IPS-NIHi7 (cell line): Measurements from ENCODE around the gene XPR1.
"Not testable (repeated sequence)": the region's sequence is repeated elsewhere in the genome, so short reads cannot be mapped to it uniquely, and the experiment has no call there.

Source experiments
- DNase-seq: peaks from one replicate; pipeline ENCODE4 v3.0.0; 2012; ENCODE audit warnings: mixed read lengths; ENCODE audit errors: extremely low spot score

XPR1 gene

GRCh38 chr1:180841415-180841814 is 209.6 kb downstream of the XPR1 start:
- no peak for DNase-seq

- DNase-seq, result no peak
These were observed 210.2 kb downstream of the XPR1 start for GRCh38 chr1:180842052-180842451.

GRCh38 chr1:180842491-180843275 is 210.9 kb downstream of the XPR1 start:
- peak; percentile 11 for DNase-seq

GRCh38 chr1:180845352-180845751 is 213.5 kb downstream of the XPR1 start:
- no peak for DNase-seq

- DNase-seq, result no peak
These were observed 216.4 kb downstream of the XPR1 start for GRCh38 chr1:180848191-180848590.

GRCh38 chr1:180849031-180849775 is 217.4 kb downstream of the XPR1 start:
- DNase-seq, result no peak

DNA sequence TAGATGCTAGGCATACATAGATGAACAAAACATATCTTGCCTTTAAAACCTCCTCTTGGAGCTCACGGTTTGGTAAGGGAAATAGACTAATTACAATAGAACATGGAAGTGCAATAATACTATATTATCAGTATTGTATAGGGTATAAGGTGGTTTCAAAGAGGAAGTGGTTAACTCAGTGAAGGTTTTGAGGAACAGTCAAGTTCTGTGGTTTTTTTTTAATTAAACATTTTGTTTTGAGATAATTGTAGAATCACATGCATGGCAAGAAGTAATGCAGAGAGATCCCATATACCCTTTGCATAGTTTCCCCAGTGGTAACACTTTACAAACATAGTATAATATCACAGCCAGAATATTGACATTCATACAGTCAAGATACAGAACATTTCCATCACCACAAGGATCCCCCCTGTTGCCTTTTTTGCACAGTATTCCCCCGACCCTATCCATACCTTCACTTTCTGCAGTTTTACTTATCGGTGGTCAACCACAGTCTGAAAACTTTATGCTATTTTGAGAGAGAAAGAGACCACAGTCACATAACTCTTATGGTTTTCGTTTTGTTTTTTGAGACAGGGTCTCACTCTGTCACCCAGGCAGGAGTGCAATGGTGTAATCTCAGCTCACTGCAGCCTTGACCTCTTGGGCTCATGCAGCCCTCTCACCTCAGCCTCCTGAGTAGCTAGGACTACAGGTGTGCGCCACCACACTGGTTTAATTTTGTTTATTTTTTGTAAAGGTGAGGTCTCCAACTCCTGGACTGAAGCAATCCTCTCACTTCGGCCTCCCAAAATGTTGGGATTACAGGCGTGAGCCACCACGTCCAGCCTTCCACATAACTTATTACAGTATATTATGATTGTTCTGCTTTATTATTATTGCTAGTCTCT is 220.4 kb downstream of the XPR1 start:
- DNase-seq, result no peak

GRCh38 chr1:180854001-180854400 is 222.2 kb downstream of the XPR1 start:
- DNase-seq, result no peak

DNA sequence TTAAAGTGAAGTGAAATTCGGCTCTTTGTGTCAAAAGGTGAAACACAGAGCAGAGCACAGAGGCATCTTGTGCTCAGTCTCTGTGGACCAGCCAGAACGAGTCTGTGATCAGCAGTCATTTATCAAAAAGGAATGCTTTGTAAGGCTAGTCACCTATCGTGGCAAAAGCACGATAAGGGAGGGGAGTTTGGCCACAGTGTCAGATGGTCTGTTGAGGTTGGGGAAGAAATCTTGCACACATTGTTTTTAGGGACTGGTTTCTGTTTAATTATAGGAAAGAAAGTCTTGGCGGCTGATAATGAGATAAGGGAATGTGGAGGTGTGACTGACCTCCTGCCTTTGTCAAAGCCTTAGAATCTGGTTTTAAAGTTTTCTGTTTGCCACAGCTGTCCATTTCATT is 222.6 kb downstream of the XPR1 start:
- DNase-seq, result peak; percentile 28

- not testable (repeated sequence) for DNase-seq
These were observed 226.3 kb downstream of the XPR1 start for GRCh38 chr1:180857947-180858725.

DNA sequence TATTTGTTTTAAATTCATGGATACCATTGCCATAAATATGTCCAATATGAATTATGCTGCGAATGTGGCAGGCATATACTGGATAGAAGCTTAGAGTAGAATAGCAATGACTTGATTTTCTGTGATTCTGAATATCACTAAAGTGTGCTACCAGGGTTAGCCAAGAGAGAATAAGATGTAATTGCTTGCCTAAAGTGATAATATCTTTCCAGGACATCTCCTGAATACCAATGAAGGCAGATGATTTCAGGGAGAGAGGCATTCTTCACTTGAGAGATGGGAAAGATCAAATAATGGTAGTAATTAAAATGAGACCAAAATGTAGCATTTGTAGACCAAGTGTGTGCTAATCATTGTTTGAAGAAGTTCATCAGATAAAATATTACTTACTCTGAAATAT is 227.5 kb downstream of the XPR1 start:
- DNase-seq, result no peak

GRCh38 chr1:180860535-180860934 is 228.7 kb downstream of the XPR1 start:
- no peak for DNase-seq

DNA sequence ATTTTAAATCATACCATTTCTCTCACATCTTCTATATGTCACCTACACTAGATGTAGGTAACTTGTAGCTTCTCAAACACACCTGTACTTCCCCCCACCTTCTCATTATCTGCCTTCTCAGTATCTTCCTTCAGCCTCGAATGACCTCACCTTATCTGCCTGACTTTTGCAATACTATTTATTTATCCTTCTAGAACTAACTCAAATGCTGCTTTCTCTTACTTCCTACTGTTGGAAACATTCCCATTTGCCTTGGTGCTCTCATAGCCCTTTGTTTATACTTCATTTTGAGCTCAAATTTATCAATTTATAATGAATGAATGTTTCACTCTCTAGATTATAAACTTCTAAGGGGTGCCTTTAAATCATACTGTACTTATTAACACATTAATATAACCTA is 230.5 kb downstream of the XPR1 start:
- no peak for DNase-seq

GRCh38 chr1:180863158-180863775 is 231.4 kb downstream of the XPR1 start:
- DNase-seq, result peak; percentile 21

DNA sequence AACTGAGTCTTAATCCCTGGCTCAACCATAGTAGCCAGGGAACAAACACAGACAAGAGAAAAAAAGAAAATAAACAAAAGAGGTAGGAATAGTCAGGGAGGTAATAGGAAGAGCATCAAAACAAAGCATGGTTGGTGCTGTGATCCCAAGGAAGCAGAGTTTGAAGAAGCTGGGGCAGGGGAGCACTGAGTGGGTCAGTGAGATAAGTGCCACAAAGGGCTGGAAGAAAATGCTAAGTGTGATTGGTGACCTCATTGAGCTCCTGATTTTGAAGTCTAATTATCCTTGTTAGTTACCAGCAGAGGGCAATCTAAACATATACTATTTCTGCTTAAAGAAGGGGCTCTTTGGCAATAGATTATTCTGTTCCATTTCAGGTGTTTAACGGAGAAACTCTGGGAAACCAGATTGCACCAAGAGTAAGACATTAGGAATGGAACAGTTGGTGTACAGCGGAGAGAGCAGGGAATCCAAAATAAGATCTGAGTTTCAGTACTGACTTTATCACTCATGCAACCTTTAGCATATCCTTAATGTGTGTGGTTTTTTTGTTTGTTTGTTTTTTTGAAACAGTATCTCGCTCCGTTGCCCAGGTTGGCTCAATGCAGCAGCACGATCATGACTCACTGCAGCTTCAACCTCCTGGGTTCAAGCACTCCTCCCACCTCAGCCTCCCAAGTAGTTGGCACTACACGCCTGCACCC is 250.1 kb downstream of the XPR1 start:
- DNase-seq, result peak; percentile 67

- DNase-seq, result no peak
These were observed 252.9 kb downstream of the XPR1 start for GRCh38 chr1:180884588-180885300.

DNA sequence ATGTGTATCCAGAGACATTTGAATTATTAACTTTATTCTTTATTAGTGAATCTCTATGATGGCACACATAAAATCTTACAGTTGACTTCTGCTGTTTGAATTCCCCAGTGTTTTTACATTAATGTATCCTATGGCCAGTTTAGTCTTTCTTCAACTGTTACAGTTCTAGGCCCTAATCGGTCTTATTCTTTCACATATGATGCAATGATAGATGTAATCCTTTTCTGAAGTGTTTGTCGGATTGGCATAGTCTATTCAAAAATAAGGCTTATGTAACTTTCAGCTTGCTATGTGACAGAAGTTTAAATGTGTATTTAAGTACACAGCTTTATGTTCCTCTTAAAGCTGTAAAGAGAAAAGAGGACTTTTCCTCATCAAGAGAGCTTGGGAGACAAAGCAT is 254.5 kb downstream of the XPR1 start:
- DNase-seq, result no peak

DNA sequence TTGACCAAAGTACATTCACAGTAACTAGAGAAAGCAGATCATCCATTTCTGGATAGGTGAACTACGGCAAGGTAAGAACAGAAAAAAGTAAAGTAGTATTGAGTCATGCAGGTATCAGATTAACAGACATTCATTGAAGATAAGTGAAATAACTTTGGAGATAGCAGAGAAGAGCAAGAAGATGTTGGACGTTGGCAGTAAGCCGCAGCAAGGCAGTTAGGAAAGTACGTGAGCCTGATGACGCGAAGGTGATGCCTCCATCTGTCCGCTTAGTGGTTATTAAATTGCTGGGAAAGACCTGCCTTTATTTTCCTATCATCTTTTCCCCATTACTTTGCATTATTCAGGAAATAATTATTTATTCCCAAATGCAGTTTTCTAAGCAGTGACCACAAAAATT is 256.0 kb downstream of the XPR1 start:
- no peak for DNase-seq

DNA sequence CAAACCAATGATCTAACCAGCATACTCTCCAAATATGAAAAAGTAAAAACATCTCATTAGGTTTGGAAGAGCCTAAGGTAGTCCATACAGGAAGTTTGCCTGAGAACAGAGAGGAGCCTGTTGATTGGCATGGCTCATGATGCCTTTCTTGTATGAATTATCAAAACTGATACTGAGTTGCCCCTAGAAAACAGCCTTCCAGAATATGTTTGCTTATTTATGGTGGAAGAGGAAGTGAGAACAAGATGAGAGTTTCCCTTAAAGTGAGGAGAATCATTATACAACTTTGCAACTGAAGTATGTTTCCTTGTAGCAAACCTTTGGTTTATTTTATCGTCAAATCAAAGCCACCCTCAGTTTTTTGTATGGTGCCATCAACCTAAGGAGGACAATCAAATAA is 257.0 kb downstream of the XPR1 start:
- DNase-seq, result no peak

DNA sequence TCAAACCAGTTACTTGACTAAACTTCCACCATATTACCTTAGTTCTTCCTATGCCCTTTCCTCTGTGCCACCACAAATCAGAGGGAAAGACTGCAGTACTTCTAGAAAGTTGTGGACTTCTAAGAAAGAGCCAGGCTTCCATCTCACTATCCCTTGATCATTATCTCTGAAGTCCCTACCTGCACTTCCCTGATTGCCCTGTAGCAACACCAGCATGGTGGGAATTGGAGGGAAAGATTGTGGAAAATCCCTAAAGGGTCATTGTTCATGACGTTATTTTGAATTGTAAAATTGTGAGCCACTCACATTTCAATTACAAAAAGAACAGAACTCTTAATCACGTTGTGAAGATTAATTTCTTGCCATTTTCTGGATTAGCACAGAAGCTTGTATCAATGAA is 257.5 kb downstream of the XPR1 start:
- DNase-seq, result no peak
